C4-2B (cell line): ENCODE data around the gene HHEX.

Experiments used
- H3K27ac ChIP-seq: fragments of 450-650 bp; 2 replicates; pipeline ENCODE4 v1.5.1; 2017
- ZFX ChIP-seq: fragments of 450-650 bp; IDR thresholded peaks from 2 replicates; pipeline ENCODE4 v1.6.1; 2017
- TF ChIP-seq, protein P1 (sequence below): fragments of 450-650 bp; conservative IDR thresholded peaks from 2 replicates; pipeline ENCODE4 v1.5.1; 2017; ENCODE audit warnings: mild to moderate bottlenecking

HHEX gene

DNA sequence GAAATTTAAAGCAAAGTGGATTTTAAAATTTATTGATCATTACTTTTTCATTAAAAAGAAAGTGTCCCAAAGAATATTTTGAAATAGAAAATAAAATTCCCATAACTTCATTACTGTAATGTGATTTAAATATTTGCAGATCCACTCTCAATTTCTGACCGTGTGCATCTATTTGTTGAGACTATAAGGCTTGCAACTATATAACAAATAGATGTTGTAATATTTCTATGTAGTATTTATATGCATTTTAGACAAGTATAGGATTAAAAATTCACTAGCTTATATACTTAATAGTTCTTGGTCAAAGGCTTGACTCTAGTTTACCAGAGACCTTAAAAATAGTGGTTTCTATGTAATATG, 3.8 kb downstream of the HHEX start:
- TF ChIP-seq, protein P1, sequence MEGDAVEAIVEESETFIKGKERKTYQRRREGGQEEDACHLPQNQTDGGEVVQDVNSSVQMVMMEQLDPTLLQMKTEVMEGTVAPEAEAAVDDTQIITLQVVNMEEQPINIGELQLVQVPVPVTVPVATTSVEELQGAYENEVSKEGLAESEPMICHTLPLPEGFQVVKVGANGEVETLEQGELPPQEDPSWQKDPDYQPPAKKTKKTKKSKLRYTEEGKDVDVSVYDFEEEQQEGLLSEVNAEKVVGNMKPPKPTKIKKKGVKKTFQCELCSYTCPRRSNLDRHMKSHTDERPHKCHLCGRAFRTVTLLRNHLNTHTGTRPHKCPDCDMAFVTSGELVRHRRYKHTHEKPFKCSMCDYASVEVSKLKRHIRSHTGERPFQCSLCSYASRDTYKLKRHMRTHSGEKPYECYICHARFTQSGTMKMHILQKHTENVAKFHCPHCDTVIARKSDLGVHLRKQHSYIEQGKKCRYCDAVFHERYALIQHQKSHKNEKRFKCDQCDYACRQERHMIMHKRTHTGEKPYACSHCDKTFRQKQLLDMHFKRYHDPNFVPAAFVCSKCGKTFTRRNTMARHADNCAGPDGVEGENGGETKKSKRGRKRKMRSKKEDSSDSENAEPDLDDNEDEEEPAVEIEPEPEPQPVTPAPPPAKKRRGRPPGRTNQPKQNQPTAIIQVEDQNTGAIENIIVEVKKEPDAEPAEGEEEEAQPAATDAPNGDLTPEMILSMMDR = no peak
- TF ChIP-seq ZFX = no peak
- H3K27ac ChIP-seq = no peak overlapping the region

DNA sequence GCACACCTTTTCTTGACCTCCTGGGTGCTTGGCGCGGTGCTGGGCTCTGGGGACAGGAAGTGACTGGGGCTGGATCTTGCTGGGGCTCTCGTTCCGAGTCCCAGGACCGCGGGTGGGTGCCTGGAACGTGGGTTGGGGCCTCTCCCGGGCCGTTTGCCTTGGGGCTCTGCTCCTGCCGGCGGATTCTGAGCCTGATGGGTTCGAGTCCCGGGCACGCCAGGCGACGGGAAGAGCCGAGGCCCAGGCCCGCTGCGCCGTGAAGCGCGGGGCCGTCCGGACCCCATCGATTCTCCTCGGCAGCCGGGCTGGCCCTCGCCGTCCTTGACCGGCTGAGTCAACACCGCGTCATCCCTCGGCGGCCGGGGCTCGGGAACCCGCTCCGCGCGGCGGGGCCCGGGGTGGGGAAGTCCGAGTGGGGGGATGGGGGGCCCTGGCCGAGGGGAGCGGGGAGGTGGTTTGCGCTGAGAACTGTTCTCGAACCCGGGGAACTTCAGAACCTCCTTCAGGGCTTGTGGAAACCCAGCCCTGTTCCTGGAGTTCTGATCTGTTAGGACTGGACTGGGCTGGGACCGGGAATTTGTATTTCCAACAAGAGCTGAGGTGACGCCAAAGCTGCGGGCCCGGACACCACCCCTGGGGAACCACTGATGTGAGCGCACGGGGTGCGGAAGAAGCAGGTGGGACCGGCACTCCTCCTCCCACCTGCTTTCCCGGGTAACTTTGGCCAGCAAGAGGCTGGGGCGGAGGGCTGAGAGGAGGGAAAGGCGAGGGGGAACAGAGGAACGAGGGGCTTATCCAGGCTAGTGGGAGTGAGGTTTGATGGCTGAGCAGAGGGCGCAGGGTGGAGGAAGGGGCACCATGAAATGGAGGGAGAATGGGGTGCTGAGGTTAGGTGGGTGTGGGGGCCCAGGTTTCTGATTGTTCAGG, 6.2 kb downstream of the HHEX start:
- no peak overlapping the region for H3K27ac ChIP-seq
- TF ChIP-seq, protein P1 = no peak
- TF ChIP-seq ZFX = no peak

- no peak overlapping the region for H3K27ac ChIP-seq
- TF ChIP-seq, protein P1 = no peak
- no peak for TF ChIP-seq ZFX
Measured at GRCh38 chr10:92696606-92697383, 7.0 kb downstream of the HHEX start.

GRCh38 chr10:92697663-92698511, 8.1 kb downstream of the HHEX start:
- no peak overlapping the region for H3K27ac ChIP-seq
- TF ChIP-seq, protein P1 = no peak
- TF ChIP-seq ZFX = no peak

DNA sequence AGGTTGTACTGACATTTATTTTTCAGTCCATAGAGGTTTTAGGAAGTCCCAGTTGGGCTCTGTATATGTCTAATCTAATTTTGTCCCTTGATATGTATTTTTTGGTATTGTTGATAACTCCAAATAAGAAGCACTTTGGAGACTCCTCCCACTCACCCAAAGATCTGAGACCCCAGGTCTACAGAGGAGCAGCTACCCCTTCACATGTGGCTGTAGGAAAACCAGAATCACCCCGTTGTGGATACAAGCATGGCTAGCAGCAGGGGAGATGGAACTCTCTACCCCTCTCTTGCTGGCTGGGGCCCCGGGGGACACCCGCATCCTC, 9.4 kb downstream of the HHEX start:
- H3K27ac ChIP-seq = no peak overlapping the region

DNA sequence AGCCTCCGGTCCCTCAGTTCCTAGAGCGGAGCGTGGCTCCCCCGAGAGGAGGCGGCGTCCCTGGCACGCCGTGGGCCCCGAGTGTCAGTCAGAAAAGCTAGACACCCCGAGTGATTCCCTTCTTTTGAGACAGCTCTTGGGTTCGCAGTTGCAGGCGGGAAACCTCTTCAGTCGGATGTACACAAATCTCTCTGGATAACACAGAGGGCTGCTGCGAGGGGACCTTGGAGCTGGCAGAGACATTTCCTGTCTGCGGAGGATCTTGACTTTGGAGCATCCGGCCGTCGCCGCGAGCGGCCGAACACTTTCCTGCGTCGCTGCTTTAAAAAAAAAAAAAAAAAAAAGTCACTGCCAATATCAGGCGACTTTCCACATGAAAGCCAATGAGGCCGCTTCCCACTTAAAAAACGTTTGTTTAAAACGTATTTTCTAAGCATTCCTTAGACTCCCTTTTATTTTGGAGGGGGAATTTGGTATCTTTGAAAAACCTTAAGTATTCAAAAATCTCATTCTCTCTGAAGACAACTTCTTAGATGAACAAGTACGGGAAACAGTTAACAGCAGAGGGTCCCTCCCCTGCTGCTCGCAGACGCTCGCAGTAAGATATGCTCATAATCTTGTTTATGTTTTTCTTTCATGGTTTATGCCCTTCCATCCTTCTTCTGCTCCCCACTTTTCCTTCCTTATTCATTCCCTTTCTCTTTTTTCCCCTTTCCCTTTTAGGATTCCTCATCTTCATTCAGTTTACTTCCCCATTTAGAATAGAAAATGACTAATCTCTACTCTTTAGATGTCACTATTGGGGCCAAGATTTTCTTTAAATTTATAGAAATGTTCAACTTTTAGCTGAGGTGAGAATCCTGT, 10.0 kb downstream of the HHEX start:
- TF ChIP-seq, protein P1 = no peak
- TF ChIP-seq ZFX = no peak
- H3K27ac ChIP-seq = no peak overlapping the region

More for the DNA sequence above, 9.4 kb downstream of the HHEX start:
- TF ChIP-seq, protein P1 = no peak
- TF ChIP-seq ZFX = no peak
